Gastroesophageal sphincter (tissue), 3 donors: Measurements from ENCODE around the gene ODF2.

Experiments
- POLR2A ChIP-seq, 2 donors: fragments of 450-650 bp; IDR thresholded peaks; one replicate each; pipeline ENCODE4 v1.6.1; 2017; ENCODE audit warnings: antibody characterized with exemption in 2 of 2, mild to moderate bottlenecking in 2 of 2, moderate library complexity in 1 of 2
- TF ChIP-seq, protein P1 (sequence below), 4 experiments: fragments of 200-600 bp in 2 of 4; fragments of 450-650 bp in 2 of 4; sonication (generic) in 1 of 4; IDR thresholded peaks; one replicate each; pipeline ENCODE4 v1.5.1; 2017 to 2019; ENCODE audit warnings: antibody characterized with exemption in 4 of 4, mild to moderate bottlenecking in 2 of 4, moderate library complexity in 2 of 4

DNA sequence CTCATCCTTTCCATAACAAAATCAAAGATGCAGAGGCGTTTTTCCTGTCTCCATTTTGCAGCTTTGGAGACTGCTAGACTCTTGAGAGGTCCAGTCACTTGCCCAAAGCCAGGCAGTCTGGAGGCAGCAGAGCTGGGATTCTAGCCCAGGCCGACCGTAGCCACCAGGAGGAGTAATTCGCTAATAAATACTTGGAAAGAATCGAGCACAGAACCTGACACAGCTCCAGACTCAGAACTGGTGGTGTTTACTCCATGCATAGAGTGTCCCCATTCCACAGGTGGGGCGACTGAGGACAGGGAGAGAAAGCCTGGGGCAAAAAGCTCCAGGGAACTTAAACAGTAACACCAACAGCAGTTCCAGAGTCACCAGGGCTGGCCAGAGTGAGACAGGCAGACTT is 45.8 kb upstream of the ODF2 start:
- TF ChIP-seq, protein P1, sequence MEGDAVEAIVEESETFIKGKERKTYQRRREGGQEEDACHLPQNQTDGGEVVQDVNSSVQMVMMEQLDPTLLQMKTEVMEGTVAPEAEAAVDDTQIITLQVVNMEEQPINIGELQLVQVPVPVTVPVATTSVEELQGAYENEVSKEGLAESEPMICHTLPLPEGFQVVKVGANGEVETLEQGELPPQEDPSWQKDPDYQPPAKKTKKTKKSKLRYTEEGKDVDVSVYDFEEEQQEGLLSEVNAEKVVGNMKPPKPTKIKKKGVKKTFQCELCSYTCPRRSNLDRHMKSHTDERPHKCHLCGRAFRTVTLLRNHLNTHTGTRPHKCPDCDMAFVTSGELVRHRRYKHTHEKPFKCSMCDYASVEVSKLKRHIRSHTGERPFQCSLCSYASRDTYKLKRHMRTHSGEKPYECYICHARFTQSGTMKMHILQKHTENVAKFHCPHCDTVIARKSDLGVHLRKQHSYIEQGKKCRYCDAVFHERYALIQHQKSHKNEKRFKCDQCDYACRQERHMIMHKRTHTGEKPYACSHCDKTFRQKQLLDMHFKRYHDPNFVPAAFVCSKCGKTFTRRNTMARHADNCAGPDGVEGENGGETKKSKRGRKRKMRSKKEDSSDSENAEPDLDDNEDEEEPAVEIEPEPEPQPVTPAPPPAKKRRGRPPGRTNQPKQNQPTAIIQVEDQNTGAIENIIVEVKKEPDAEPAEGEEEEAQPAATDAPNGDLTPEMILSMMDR (IDR thresholded peaks at IDR 0.05): peak in 1 of 4 experiments; percentile 14
- no peak for TF ChIP-seq POLR2A (IDR thresholded peaks at IDR 0.05)
